HG03039 (cell line): ENCODE results near the gene LMX1A.

ENCODE experiments used
- ATAC-seq: cut with Tn5 transposase; IDR thresholded peaks from one replicate; pipeline ENCODE4 v1.9.1; 2021; ENCODE audit warnings: mild to moderate bottlenecking, moderate library complexity; ENCODE audit not compliant: unreplicated experiment

LMX1A gene

DNA sequence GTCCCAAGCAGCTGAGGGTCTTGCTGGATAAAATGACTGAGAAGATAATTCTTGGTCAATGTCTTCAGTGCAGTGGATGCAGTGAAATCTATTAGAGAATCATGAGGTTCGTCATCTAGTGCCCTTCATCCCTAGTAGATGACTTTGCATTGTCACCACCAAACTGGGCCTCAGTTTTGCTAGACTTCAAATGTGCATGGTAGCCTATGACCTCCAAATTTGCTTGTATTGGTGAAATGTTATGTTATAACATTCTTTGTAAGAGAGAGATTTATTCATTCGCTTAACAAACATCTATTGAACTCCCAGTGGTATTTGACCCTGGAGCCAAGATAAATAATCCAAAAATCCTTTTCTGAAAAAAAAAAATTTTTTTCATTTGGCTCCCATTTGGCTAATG is 183.8 kb downstream of the LMX1A start:
- ATAC-seq = no peak

GRCh38 chr1:165169729-165170128 is 186.8 kb downstream of the LMX1A start:
- no peak for ATAC-seq

DNA sequence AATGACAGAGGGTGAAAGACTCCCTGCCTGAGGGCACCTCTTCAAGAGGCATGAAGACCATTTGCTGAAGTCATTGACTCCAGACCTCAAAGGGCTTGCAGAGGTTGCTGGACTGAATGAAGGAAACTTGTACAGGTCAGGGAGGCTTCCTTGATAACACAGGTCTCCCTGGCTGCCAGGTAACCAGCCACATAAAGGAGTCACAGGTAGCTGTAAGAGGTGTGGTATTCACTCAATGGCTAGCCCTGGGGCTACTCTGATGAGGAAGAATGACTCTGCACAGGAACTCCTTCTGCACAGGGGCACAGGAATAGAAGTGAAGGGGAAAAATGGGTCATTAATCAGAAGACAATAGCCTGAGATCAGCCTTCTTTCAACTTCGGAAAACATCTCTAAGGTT is 187.5 kb downstream of the LMX1A start:
- ATAC-seq = no peak

DNA sequence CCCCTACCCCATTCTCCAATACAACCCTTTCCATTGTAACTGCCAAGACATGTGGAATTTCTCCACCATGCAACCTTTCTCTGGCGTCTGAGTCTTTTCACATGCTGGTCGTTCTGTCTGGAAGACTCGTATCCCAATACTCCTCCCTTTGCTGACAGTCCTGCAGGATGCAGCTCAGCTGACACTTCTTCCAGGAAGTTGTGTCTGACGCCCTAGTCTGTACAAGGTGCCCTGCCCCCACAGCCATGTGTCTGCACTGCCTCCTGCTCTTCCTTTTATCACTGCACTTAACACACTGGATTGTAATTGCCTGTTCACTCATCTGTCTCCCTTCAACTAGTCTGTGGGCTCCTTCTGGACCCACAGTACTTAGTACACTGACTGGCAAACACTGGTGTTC is 188.0 kb downstream of the LMX1A start:
- ATAC-seq = no peak

GRCh38 chr1:165162671-165163241 is 193.8 kb downstream of the LMX1A start:
- no peak for ATAC-seq

GRCh38 chr1:165161130-165161529 is 195.4 kb downstream of the LMX1A start:
- ATAC-seq = no peak

- no peak for ATAC-seq
These were observed 203.3 kb downstream of the LMX1A start for GRCh38 chr1:165153182-165153581.

- no peak for ATAC-seq
These were observed 203.8 kb downstream of the LMX1A start for GRCh38 chr1:165152727-165153126.

GRCh38 chr1:165152109-165152508 is 204.4 kb downstream of the LMX1A start:
- ATAC-seq = no peak
